Right ventricle myocardium superior (tissue), 1 donor: Measurements from ENCODE around the gene C18orf32. TPM values are rescaled to one million over a fixed set of nuclear protein-coding genes. Genes with fewer than 3 reads are reported as not detected.
"Not testable (repeated sequence)": the region's sequence is repeated elsewhere in the genome, so short reads cannot be mapped to it uniquely, and the experiment has no call there.

ENCODE experiments used
- ATAC-seq: fragments of 200-7000 bp; cut with Tn5 transposase; one replicate; pipeline ENCODE4 v1.9.1; 2020; ENCODE audit warnings: mild to moderate bottlenecking; ENCODE audit not compliant: poor library complexity
- DNase-seq: peaks from one replicate; pipeline ENCODE4 v3.0.0-alpha.2; 2020
- intact Hi-C: fragments of 100-400 bp; cut with DNase I; formaldehyde crosslinking; loops from one replicate; pipeline ENCODE4 v1.11.2; 2022
- total RNA-seq: library from RNA; stranded (reverse); fragmentation: NEBNext Ultra II Directional; extraction: Animal tissue kit (Norgen Biotek cat#: 25700); gene quantifications from one replicate; pipeline ENCODE4 v1.2.1, GENCODE V29; 2021
- donor health status: DM: no; HTN: yes; CAD: no; lungs with severe emphysema.

The C18orf32 gene
- total RNA-seq, 1 donor from 2014 or later, result 40.2 TPM

GRCh38 chr18:49510393-49511115 is 23.5 kb upstream of the C18orf32 start:
- peak; percentile 80 for ATAC-seq
- intact Hi-C loops, result loop anchor here (5.0 to 10.0 kb wide), 2 partner anchors 347 to 694 kb away; no protein-coding TSS in a partner anchor
- DNase-seq, result peak; percentile 46

GRCh38 chr18:49506438-49506837 is 19.4 kb upstream of the C18orf32 start:
- ATAC-seq, intact Hi-C loops, DNase-seq: not testable (repeated sequence)

GRCh38 chr18:49503931-49504330 is 16.9 kb upstream of the C18orf32 start:
- ATAC-seq (no peak), DNase-seq (no peak)
- intact Hi-C loops, result no loop called here

- no peak for ATAC-seq
- intact Hi-C loops, result no loop called here
- DNase-seq, result no peak
Measured at GRCh38 chr18:49500201-49500921, 13.3 kb upstream of the C18orf32 start.

GRCh38 chr18:49499046-49499637 is 12.1 kb upstream of the C18orf32 start:
- intact Hi-C loops, result no loop called here
- ATAC-seq (no peak), DNase-seq (no peak)

DNA sequence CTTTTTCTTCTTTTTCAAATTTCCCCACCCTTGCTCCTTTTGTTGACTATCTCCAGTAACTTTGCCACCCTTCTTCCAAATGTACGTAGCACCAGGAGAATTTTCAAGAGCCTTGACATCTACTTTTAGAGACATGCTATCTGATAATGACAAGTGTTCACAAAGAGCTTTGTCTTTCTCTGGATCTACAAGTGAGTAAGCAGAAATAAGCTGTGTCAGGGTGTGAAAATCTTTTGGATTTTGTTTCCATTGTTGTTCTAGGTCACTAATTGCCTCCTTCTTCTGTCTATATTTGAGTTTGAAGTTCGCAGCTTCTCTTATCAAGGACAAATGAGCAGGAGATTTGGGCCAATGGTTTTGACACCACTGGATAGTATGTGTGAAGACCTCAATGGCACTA is 8.4 kb upstream of the C18orf32 start:
- intact Hi-C loops, result no loop called here
- ATAC-seq (no peak), DNase-seq (no peak)

GRCh38 chr18:49495076-49495475 is 8.0 kb upstream of the C18orf32 start:
- ATAC-seq (no peak), DNase-seq (no peak)
- intact Hi-C loops, result no loop called here

DNA sequence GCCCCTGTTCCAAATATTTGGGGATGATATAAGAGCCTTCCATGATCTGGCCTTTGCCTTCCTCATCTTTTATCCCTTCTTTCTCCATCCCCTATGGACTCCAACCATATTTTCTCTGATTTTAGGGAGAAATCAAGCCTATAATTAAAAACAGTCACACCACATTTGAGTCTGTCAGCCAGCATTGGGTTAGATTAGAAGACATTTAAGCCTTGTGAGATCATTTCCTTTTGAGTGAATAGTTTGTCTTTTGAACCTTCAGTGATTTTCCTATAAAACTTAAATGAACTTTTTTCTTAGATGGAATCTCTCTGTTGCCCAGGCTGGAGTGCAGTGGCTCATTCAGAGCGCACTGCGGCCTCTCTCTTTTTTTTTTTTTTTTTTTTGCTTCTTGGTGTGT is 7.6 kb upstream of the C18orf32 start:
- no peak for ATAC-seq
- intact Hi-C loops, result no loop called here

DNA sequence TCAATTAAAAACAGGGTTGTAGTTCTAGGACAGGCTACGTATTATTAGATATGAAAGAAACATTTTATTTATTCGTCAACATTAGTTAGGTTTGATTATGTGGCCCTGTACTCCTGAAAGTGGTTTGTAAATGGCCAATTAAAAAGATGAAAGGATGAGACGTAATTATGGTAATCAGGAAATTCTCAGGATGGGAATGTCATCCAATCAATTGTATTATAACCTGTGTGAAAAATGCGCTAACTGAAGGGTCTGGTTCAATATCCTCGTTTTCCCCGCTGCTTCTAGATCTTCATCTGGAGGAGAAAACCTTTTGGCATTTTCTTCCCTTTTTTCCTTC is 5.6 kb upstream of the C18orf32 start:
- intact Hi-C loops, result no loop called here
- ATAC-seq (no peak), DNase-seq (no peak)

More for the DNA sequence above, 7.6 kb upstream of the C18orf32 start:
- no peak for DNase-seq

DNA sequence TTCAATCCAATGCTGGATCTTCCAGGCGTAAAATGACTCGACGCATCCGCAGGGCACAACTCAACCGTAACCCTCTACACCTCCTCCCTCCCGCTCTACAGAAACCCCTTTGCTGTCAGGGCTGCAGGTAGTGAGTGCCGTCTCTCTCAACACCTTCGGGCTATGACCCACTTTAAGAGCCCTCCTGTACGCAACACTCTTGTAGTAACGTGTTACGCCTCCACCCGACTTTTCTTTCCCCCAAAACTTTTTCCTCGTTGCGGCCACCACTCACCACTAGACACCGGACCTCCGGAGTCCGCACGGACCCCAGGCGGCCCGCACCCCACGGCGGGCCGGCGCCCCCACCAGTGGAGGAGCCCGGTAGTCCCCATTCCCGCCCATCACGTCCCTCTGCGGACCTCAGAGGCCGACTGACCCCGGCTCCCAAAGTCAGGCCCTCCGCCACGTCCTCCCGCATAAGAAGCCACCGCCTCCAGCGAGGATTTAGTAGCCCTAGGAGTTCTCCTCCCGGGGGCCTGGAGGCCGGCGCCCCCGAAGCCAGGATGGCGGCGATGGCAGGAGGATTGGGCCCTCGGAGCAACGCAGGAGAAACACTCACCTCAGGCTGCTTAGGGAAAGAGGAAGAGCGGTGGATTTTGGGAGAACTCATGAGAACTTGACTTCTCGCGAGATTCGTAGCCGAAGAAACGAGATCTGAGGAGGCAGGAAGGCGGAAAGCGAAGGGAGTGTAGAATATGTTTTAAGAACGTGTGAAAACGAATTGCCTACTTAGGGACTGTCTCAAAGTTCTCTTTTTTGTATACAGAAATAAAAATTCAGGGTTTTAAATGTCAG is 5.0 kb upstream of the C18orf32 start, which contains the start of gene RPL17:
RPL17 (minus strand) TSS at position 609 of the 837 bp plus-strand sequence.
- intact Hi-C loops, result no loop called here
- DNase-seq, result peak; percentile 82
- ATAC-seq, result peak; percentile 93

GRCh38 chr18:49491534-49491856 is 4.5 kb upstream of the C18orf32 start:
- ATAC-seq (no peak), DNase-seq (no peak)
- intact Hi-C loops, result no loop called here

- DNase-seq, result no peak
- intact Hi-C loops, result no loop called here
- no peak for ATAC-seq
Measured at GRCh38 chr18:49490246-49490762, 3.3 kb upstream of the C18orf32 start.

DNA sequence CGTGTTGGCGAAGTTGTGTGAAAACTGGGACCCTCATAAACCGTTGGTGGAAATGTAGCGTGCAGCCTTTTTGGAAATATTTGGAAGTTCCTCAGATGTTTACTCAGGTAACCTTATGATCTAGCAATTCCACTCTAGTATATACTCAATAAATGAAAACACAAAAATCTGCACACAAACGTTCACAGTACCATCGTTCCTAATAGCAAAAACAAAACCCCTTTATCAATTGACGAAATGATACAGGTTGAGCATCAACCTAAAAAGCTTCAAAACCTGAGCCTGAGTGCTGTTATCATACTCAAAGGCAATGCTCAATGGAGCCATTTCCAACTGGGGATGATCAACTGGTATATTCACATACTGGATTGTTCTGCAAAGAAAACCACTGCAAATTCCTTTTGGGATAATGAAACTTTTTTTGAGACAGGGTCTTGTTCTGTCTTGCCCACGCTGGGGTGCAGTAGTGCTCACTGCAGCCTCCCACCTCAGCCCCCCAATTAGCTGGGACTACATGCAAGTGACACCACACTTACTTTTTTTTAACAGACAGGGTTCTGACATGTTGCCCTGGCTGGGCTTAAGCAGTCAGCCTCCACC is 777 bp upstream of the C18orf32 start:
- DNase-seq (no peak), ATAC-seq (no peak)
- intact Hi-C loops, result no loop called here

DNA sequence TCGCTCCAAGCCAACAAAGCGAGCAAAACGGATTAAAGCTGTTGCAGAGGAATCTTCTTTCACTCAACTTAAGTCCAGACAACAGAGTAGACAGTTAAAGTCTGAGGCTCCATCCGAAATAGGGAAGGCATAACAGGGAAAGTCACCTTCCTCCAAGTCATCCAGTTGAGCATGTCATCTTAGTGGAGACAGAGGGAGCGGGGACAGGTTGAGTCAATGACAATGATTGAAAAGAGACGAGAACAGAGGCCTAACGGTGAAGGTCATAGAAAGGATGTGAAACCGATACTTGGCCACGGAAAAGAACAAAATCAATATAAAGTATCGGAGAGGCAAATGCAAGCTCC is 455 bp downstream of the C18orf32 start:
- peak; percentile 42 for ATAC-seq
- DNase-seq, result no peak
- intact Hi-C loops, result no loop called here

DNA sequence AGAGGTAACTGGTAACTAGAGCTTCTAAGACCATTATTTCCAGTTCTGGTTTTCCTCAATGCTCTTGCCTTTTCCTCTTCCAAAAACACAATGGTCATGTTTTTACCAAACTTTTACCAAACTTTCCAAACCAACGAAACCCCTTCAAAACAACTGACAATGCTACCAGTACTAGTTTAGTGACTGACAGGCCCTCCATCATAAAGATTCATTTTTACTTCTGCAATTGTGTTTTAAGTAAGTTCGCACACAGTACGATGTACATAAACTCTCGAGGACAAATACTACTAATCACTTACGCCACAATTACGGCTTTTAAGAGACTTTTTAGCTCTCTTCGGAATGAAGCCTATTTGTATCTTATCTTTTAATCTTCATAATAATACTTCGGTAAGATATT is 900 bp downstream of the C18orf32 start:
- DNase-seq (no peak), ATAC-seq (no peak)
- intact Hi-C loops, result no loop called here

- intact Hi-C loops, result no loop called here
- ATAC-seq (no peak), DNase-seq (no peak)
Measured at GRCh38 chr18:49483198-49483597, 3.8 kb downstream of the C18orf32 start.

- intact Hi-C loops, result no loop called here
- ATAC-seq (no peak), DNase-seq (no peak)
Measured at GRCh38 chr18:49481907-49482306, 5.1 kb downstream of the C18orf32 start.

- ATAC-seq, result no peak
- intact Hi-C loops, result no loop called here
Measured at GRCh38 chr18:49481317-49481716, 5.7 kb downstream of the C18orf32 start.

More at GRCh38 chr18:49481317-49481716, 5.7 kb downstream of the C18orf32 start:
- DNase-seq, result no peak
